H9 (cell line): ENCODE measurements around the gene PPIL6. TPM values are rescaled to one million over a fixed set of nuclear protein-coding genes. Genes with fewer than 3 reads are reported as not detected.

Experiments used
- DNase-seq: peaks from one replicate; pipeline ENCODE4 v3.0.0-alpha.2; 2017
- H2AFZ ChIP-seq: one replicate; pipeline ENCODE4 v1.6.1; 2013; ENCODE audit warnings: mild to moderate bottlenecking, low read length, control low read depth, moderate library complexity
- H2AK5ac ChIP-seq: 2 replicates; pipeline ENCODE4 v1.6.1; 2013; ENCODE audit warnings: low read length, control low read depth, mixed read lengths; ENCODE audit not compliant: insufficient read length
- H2BK120ac ChIP-seq: one replicate; pipeline ENCODE4 v1.6.1; 2013; ENCODE audit warnings: low read depth, mild to moderate bottlenecking, low read length, control low read depth, inconsistent platforms; ENCODE audit not compliant: poor library complexity, severe bottlenecking
- H2BK12ac ChIP-seq: 2 replicates; pipeline ENCODE4 v1.6.1; 2013; ENCODE audit warnings: low read length, control low read depth, mixed read lengths, low read depth; ENCODE audit not compliant: insufficient read length
- H2BK15ac ChIP-seq: 2 replicates; pipeline ENCODE4 v1.6.1; 2013; ENCODE audit warnings: low read depth, low read length, control low read depth
- H2BK20ac ChIP-seq: one replicate; pipeline ENCODE4 v1.6.1; 2013; ENCODE audit warnings: low read depth, mild to moderate bottlenecking, low read length, control low read depth, inconsistent platforms; ENCODE audit not compliant: poor library complexity, severe bottlenecking
- H2BK5ac ChIP-seq: 2 replicates; pipeline ENCODE4 v1.6.1; 2013; ENCODE audit warnings: low read length, control low read depth, mixed read lengths; ENCODE audit not compliant: insufficient read length
- H3K14ac ChIP-seq: 2 replicates; pipeline ENCODE4 v1.6.1; 2013; ENCODE audit warnings: low read length, control low read depth; ENCODE audit not compliant: insufficient read depth
- H3K18ac ChIP-seq: 2 replicates; pipeline ENCODE4 v1.6.1; 2013; ENCODE audit warnings: low read depth, mild to moderate bottlenecking, mixed read lengths, low read length, control low read depth; ENCODE audit not compliant: insufficient read length
- H3K23ac ChIP-seq: 2 replicates; pipeline ENCODE4 v1.6.1; 2013; ENCODE audit warnings: low read length, control low read depth, mixed read lengths, low read depth; ENCODE audit not compliant: insufficient read length
- H3K23me2 ChIP-seq: 2 replicates; pipeline ENCODE4 v1.6.1; 2013; ENCODE audit warnings: low read depth, mild to moderate bottlenecking, mixed read lengths, low read length, control low read depth; ENCODE audit not compliant: insufficient read length, poor library complexity, severe bottlenecking
- H3K27ac ChIP-seq: 2 replicates; pipeline ENCODE4 v1.5.1; 2013; ENCODE audit warnings: low read length, control low read depth, mixed read lengths, low read depth; ENCODE audit not compliant: insufficient read length
- H3K27me3 ChIP-seq: 2 replicates; pipeline ENCODE4 v1.6.1; 2013; ENCODE audit warnings: low read length, control low read depth, inconsistent platforms; ENCODE audit not compliant: insufficient read depth
- H3K4ac ChIP-seq: 2 replicates; pipeline ENCODE4 v1.6.1; 2013; ENCODE audit warnings: low read depth, mild to moderate bottlenecking, control low read depth, inconsistent platforms, low read length, moderate library complexity
- H3K4me1 ChIP-seq: 2 replicates; pipeline ENCODE4 v1.6.1; 2013; ENCODE audit warnings: low read length, control low read depth, inconsistent platforms; ENCODE audit not compliant: insufficient read depth
- H3K4me2 ChIP-seq: 2 replicates; pipeline ENCODE4 v1.6.1; 2013; ENCODE audit warnings: low read length, control low read depth, mixed read lengths; ENCODE audit not compliant: insufficient read length, insufficient read depth
- H3K56ac ChIP-seq: 2 replicates; pipeline ENCODE4 v1.6.1; 2013; ENCODE audit warnings: low read depth, mild to moderate bottlenecking, mixed read lengths, low read length, control low read depth; ENCODE audit not compliant: insufficient read length
- H3K79me1 ChIP-seq: 2 replicates; pipeline ENCODE4 v1.6.1; 2013; ENCODE audit warnings: low read depth, mild to moderate bottlenecking, moderate library complexity, low read length, control low read depth, inconsistent platforms; ENCODE audit not compliant: insufficient read depth, poor library complexity, severe bottlenecking
- H3K79me2 ChIP-seq: 2 replicates; pipeline ENCODE4 v1.6.1; 2013; ENCODE audit warnings: low read length, control low read depth, inconsistent platforms; ENCODE audit not compliant: insufficient read depth
- H3K9ac ChIP-seq: 2 replicates; pipeline ENCODE4 v1.6.1; 2013; ENCODE audit warnings: low read length, control low read depth, mixed read lengths; ENCODE audit not compliant: insufficient read length; ENCODE audit errors: extremely low read depth
- H3K9me3 ChIP-seq: one replicate; pipeline ENCODE4 v1.6.1; 2013; ENCODE audit warnings: low read depth, low read length, inconsistent platforms; ENCODE audit not compliant: control insufficient read depth
- H3T11ph ChIP-seq: one replicate; pipeline ENCODE4 v1.6.1; 2013; ENCODE audit warnings: mild to moderate bottlenecking, low read length, control low read depth, inconsistent platforms
- H4K20me1 ChIP-seq: one replicate; pipeline ENCODE4 v1.6.1; 2013; ENCODE audit not compliant: control insufficient read depth, insufficient read length, insufficient read depth
- H4K5ac ChIP-seq: 2 replicates; pipeline ENCODE4 v1.6.1; 2013; ENCODE audit warnings: low read depth, mild to moderate bottlenecking, mixed read lengths, low read length, control low read depth; ENCODE audit not compliant: insufficient read length
- H4K8ac ChIP-seq: replicated peaks from 2 replicates; pipeline ENCODE4 v1.6.1; 2013; ENCODE audit warnings: low read length, control low read depth, mixed read lengths, low read depth; ENCODE audit not compliant: insufficient read length
- H4K91ac ChIP-seq: 2 replicates; pipeline ENCODE4 v1.6.1; 2013; ENCODE audit warnings: low read depth, mild to moderate bottlenecking, moderate library complexity, mixed read lengths, low read length, control low read depth; ENCODE audit not compliant: insufficient read length
- H3K27ac Mint-ChIP-seq, 3 experiments: 2 replicates in 2 of 3; 3 replicates in 1 of 3; pipeline ENCODE4 v1.8.0; 2020 to 2021; ENCODE audit warnings: mixed read lengths in 3 of 3, mild to moderate bottlenecking in 1 of 3, moderate library complexity in 1 of 3
- H3K27me3 Mint-ChIP-seq: 2 replicates; pipeline ENCODE4 v1.8.0; 2021; ENCODE audit warnings: low read depth, mild to moderate bottlenecking, moderate library complexity, mixed read lengths
- H3K36me3 Mint-ChIP-seq, 3 experiments: 2 replicates in 2 of 3; 3 replicates in 1 of 3; pipeline ENCODE4 v1.8.0; 2020 to 2021; ENCODE audit warnings: low read depth in 3 of 3, mixed read lengths in 3 of 3; ENCODE audit not compliant: insufficient read depth in 1 of 3
- H3K4me1 Mint-ChIP-seq, 2 experiments: 2 replicates each; pipeline ENCODE4 v1.8.0; 2020; ENCODE audit warnings: mixed read lengths in 2 of 2
- H3K4me3 Mint-ChIP-seq, 2 experiments: 2 replicates in 1 of 2; 3 replicates in 1 of 2; pipeline ENCODE4 v1.8.0; 2020 to 2021; ENCODE audit warnings: mild to moderate bottlenecking in 2 of 2, mixed read lengths in 2 of 2, moderate library complexity in 1 of 2
- H3K9me3 Mint-ChIP-seq, 2 experiments: 2 replicates in 1 of 2; 3 replicates in 1 of 2; pipeline ENCODE4 v1.8.0; 2020; ENCODE audit warnings: mild to moderate bottlenecking in 2 of 2, mixed read lengths in 2 of 2, moderate library complexity in 1 of 2
- WGBS: extraction: QIAGEN DNeasy Blood & Tissue Kit; methylation state at CpG from one replicate; pipeline ENCODE4 v1.1.7; 2013; ENCODE audit warnings: missing lambda C conversion rate, low lambda C conversion rate, mixed read lengths; ENCODE audit not compliant: insufficient read length; ENCODE audit errors: extremely low coverage; 5-methylcytosine and 5-hydroxymethylcytosine counted together
- total RNA-seq: library from RNA; stranded (reverse); gene quantifications from 2 replicates; pipeline ENCODE4 v1.2.1, GENCODE V29; 2021
- TF ChIP-seq, protein P1 (sequence below): fragments of 200-600 bp; sonication (generic); conservative IDR thresholded peaks from 3 replicates; pipeline ENCODE4 v1.8.0; 2021; ENCODE audit warnings: antibody characterized with exemption, mild to moderate bottlenecking

The PPIL6 gene
- total RNA-seq, 1 experiment from 2014 or later: 1.0 TPM

DNA sequence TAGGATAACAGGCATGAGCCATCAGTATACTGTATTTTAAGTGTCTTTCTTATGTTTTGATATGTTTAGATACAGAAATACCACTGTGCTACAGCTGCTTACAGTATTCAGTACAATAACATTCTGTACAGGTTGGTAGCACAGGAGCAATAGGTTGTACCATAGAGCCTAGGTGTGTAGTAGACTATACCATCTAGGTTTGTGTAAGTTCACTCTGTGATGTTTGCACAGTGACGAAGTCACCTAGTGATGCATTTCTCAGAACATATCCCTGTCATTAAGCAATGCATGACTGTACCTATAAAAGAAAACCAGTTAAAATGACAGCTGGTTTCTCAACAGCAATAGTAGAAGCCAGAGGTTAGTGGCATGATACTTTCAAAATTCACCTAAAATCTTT, 45.6 kb upstream of the PPIL6 start:
- Histone ChIP-seq H2BK5ac (no peak overlapping the region), H3K9ac (no peak overlapping the region), H2BK20ac (no peak overlapping the region), H2AFZ (no peak overlapping the region), H3K56ac (no peak overlapping the region), H4K5ac (no peak overlapping the region), H3K14ac (no peak overlapping the region), H3K23me2 (peaks cover 4% of the 10 kb centered on the region), H2BK15ac (no peak overlapping the region), H2BK120ac (no peak overlapping the region), H3K79me2 (peaks cover 11% of the 10 kb centered on the region; the same call in 1 of the 2 replicates), H3K27me3 (no peaks in the 10 kb centered on the region), H3T11ph (no peak overlapping the region), H4K91ac (no peak overlapping the region), H2BK12ac (no peak overlapping the region), H3K79me1 (peaks cover 2% of the 10 kb centered on the region), H4K8ac (no peak overlapping the region), H3K27ac (no peak overlapping the region), H3K4me1 (peaks cover 4% of the 10 kb centered on the region; the same call in 1 of the 2 replicates), H3K18ac (no peak overlapping the region), H4K20me1 (no peaks in the 10 kb centered on the region), H3K9me3 (no peaks in the 10 kb centered on the region), H2AK5ac (no peak overlapping the region), H3K4ac (no peak overlapping the region), H3K23ac (no peak overlapping the region), H3K4me2 (no peak overlapping the region)
- peaks cover 36 to 37% of the 10 kb centered on the region in 2 experiments for H3K4me1 Mint-ChIP-seq
- peaks cover 8 to 15% (median 12%) of the 10 kb centered on the region in 3 experiments for H3K36me3 Mint-ChIP-seq
- peaks cover 3% of the 10 kb centered on the region; the same call in 1 of the 2 replicates for H3K27me3 Mint-ChIP-seq
- WGBS: no CpG with 5 or more reads among the region's 1 CpG
- H3K4me3 Mint-ChIP-seq: no peak overlapping the region
- H3K9me3 Mint-ChIP-seq: no peaks in the 10 kb centered on the region
- H3K27ac Mint-ChIP-seq: no peak overlapping the region
- TF ChIP-seq, protein P1, sequence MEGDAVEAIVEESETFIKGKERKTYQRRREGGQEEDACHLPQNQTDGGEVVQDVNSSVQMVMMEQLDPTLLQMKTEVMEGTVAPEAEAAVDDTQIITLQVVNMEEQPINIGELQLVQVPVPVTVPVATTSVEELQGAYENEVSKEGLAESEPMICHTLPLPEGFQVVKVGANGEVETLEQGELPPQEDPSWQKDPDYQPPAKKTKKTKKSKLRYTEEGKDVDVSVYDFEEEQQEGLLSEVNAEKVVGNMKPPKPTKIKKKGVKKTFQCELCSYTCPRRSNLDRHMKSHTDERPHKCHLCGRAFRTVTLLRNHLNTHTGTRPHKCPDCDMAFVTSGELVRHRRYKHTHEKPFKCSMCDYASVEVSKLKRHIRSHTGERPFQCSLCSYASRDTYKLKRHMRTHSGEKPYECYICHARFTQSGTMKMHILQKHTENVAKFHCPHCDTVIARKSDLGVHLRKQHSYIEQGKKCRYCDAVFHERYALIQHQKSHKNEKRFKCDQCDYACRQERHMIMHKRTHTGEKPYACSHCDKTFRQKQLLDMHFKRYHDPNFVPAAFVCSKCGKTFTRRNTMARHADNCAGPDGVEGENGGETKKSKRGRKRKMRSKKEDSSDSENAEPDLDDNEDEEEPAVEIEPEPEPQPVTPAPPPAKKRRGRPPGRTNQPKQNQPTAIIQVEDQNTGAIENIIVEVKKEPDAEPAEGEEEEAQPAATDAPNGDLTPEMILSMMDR: no peak
- no peak for DNase-seq
